ENCODE results near the gene SCTR.

SCTR gene

DNA sequence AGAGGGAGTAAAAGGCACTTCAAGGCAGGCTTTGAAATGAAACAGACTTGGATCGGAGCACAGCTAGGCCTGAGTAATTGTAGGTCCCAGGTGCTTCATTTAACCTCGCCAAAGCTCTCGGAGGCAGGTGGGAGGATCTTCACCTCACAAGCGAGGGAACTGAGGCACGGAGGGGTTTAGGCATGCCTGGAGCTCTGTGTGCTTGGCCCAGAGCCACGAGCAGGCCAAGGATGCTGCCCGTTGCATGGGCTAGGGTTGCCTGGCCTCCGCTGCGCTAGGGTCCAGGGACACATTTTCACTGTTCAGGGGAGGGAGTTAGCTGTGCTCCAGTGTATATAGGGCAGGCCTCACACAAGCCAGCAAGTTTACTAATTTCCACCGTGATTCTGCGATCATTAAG, 81.4 kb downstream of the SCTR start:
- no peak for DNase-seq (ENCODE audit: low spot score)

DNA sequence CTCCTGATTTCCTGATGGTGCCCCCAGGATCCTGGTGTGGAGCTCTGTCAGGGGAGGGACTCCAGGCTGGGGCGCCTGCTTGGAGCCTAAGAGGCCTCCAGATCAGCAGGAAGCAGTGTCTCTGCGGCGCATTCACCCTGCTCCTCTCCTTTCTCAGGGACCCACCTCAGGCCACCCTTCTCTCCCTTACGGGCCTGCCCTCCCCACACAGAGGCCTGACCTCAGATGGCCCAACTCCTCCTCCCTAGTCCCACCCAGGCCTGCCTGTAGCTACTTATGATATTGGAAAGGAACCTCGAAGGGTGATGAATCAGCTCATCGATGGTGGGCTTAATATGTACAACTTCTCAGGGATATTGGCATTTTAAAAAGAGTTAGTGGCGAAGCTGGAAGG, 82.1 kb downstream of the SCTR start:
- DNase-seq (ENCODE audit: low spot score): no peak

DNA sequence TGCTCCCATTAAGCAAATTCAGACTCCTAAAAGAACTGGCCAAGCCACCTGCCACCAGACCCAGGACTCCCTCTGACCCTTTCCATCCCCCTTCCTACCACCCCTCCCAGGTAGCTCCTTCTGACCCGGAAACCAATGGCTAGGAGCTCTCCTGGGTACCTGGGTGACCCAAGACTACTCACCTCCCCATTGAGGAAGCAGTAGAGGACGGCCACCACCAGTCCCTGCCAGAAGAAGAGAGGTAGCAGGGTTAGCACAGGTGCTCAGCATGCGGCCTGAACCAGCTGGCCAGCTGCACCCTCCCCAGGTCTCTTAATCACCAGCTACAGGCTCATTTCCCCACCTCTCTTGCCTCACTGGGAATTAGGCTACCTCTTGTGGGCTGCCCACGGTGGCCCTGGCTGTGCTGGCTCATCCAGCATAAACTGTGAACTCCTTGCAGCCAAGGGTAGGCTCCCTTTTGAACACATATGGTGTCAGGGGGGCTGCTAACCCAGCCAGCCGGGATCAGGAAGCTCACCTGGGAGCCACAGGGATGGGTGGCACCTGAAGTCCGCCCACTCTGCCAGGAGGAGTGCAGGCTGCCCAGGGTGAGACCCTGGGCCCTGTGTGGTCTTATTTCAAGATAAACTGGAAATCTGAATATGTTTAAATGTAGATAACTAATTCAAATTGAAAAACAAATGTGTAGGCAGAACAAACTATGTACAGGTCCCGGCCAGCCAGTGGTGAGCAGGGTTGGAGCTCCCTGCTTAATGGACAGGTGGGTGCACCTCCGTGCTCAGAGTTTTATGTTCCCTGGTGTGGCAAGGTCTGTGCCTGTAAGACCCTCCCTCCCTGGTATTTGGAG, 82.7 kb downstream of the SCTR start:
- no peak for DNase-seq (ENCODE audit: low spot score)

DNA sequence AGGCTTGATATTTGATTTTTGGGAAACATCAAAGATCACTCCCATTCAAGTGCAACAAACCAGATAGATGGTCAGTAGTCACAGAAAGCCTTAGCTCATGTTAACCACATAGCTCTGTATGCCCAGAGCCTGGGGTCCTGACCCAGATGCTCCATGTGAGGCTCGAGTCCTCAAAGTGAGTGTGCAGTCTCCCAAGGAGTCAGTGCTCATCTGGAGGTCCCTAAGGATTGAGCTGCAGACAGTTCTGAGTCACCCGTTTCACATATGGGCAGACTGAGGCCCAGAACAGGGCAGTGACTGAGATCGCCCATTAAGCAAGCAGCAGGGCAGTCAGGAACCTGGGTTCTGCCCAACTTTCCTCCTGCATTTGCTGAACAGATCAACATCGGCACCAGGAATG, 83.4 kb downstream of the SCTR start:
- DNase-seq (ENCODE audit: low spot score): no peak

DNA sequence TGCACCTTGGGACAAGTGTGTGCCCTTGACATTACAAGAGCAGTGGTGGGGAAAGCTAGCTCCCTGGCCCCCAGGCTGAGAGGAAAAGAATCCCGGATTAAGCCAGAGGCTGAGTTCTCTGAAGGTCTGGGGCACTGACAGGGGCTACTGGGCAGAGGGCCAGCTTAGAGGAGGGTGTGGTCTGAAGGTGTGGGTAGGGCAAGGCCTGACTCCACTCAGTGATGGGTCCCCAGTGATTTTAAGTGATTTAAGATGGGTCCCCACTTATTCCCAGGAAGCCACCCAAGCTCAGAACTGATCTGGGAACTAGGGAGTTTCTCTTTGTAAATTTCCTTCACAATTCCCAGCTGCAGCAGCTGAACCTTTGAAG, 83.8 kb downstream of the SCTR start:
- DNase-seq (ENCODE audit: low spot score): no peak

DNA sequence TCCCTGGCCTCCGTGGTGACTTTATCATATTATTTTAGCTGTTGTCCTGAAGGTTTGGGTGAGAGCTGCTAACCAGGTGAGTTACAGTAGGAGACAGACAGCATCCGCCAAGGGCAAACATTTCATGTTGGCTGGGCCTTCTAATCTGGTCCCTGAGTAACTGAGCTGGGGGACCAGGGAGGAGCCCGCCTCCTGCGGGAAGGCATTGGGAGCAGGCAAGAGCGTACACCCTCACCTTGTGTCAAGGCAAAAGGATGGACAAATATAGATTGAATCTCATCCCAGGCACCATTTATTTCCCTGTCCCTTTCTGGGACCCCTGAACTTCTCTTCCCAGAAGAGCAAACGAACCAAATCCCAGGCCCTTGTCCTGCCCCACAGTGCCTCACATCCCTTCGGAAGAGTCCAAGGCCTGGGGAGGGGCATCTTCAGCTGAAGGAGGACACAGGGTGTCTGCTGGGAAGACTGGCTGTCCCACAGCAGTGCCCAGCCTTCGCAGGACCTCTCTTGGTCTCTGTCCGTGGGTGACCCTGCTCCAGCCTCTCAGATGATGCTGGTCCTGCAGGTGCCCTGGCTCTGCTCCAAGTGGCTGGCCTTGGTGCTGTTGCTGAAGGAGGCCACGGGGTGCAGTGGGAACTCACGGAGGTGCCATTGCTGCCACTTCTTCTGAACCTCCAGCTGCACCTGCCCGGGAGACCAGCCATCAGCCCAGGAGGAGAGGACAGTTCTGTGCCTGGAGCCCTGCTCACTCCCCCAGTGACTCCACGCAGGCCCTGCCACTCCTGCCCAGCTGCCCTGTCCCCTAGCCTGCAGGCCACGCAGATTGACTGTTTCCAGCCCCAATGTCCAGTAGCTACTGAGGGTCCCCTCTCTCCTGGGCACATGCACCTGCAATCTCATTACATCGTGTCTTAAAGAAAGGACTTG, 84.4 kb downstream of the SCTR start:
- no peak for DNase-seq (ENCODE audit: low spot score)

DNA sequence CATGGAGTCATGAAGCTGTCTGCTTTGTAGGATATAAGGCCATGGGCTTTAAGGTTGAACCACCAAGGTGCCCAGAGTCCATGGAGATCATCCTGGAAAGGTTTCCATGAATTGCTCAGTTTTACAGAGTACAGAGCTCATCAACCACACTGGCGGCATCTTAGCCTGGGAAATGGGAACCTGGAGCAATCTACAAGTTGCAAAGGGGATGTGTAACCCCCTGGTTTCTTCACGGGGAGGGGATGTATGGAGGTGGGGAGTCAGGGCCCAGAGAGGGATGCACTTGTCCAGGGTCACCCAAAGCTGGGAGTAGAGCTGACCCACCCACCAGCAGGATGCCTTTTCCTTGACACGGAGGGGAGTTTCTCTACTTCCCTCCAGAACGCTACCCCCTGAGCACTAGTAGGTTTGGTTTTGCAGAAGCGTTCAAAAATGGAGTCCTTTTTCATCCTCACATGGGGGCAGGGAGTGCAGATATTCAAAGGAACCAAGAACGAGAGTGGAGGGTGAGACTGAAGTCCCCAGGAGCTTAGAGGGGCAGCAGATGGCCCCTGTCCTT, 85.5 kb downstream of the SCTR start:
- no peak for DNase-seq (ENCODE audit: low spot score)

DNA sequence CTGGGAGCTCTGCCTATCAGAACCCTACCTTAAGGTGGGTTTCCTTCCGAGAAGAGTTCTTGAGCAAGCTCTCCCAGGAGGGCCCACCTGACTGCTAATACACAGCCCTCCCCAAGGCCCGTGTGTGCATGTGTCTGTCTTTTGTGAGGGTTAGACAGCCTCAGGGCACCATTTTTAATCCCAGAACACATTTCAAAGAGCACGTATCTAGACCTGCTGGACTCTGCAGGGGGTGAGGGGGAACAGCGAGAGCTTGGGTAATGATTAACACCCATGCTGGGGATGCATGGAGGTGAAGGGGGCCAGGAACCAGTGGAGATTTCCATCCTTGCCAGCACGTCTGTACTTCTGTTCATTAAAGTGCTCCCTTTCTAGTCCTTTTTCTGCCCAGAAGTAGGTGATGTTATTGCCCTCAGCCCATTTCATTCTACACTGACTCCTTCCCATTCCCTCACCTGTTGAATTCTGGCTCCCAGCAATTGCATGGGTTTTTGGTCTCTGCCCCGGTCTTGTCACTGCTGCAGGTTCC, 86.1 kb downstream of the SCTR start:
- no peak for DNase-seq (ENCODE audit: low spot score)

DNA sequence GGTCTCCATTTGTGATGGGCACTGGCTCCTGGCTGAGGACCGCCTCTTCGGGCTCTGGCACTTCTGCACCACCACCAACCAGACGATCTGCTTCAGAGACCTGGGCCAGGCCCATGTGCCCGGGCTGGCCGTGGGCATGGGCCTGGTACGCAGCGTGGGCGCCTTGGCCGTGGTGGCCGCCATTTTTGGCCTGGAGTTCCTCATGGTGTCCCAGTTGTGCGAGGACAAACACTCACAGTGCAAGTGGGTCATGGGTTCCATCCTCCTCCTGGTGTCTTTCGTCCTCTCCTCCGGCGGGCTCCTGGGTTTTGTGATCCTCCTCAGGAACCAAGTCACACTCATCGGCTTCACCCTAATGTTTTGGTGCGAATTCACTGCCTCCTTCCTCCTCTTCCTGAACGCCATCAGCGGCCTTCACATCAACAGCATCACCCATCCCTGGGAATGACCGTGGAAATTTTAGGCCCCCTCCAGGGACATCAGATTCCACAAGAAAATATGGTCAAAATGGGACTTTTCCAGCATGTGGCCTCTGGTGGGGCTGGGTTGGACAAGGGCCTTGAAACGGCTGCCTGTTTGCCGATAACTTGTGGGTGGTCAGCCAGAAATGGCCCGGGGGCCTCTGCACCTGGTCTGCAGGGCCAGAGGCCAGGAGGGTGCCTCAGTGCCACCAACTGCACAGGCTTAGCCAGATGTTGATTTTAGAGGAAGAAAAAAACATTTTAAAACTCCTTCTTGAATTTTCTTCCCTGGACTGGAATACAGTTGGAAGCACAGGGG, 87.1 kb downstream of the SCTR start:
- DNase-seq (ENCODE audit: low spot score): no peak

DNA sequence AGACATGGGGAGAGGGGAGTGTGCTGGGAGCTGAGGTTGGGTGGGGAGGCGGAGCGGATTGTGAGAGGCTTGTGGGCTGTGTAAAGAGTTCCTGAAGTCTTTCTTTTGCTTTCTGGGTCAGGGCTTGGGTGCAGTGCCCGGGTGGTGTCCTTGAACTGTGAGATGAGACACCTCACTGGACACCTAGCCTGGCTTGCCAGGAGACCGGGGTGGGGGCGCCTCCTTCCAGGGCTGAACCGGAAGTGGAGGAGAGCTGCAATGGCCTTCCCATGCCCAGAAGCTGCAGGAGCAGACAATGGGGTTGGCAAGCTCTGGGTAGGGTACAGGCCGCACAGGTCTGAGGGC, 88.4 kb downstream of the SCTR start:
- no peak for DNase-seq (ENCODE audit: low spot score)

DNA sequence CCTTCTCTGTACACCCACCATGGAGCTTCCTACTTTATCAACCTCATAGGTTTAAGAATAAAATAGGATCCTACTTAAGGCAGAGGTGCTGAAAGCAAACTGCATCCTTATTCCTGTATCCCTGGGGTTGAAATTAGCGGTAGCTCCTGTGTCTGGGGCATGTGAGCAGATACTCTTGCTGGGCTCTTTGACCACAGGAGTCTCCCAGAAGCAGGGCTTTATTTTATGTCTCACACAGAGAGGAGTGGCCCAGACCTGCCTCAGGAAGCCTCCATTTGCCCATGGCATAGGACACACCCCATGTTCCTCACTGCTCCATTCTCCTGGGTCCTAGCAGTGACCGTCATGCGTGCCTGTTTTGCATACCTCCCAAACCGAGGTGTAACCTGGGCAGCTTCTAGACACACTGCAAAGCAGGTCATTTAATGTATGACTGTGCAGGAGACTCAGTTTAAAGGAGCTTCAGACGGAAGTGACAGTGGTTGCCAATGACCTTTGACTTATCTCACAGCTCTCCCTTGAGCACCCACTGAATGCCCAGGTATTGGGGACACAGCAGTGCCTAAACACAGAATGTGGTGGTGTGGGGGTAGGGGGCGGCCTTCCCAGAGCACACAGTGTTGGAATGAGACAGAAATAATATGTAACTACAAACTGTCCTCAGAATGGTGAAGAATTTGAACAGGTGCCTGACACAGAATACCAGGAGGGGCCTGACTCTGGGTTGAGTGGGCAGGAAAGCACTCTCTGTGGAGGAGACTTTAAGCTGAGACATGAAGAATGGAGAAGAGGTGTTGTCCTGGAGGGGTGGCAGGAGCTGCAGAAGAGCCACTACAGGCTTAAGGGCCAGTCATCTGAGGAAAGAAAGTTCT, 89.0 kb downstream of the SCTR start:
- peak; percentile 40 for DNase-seq (ENCODE audit: low spot score)

DNA sequence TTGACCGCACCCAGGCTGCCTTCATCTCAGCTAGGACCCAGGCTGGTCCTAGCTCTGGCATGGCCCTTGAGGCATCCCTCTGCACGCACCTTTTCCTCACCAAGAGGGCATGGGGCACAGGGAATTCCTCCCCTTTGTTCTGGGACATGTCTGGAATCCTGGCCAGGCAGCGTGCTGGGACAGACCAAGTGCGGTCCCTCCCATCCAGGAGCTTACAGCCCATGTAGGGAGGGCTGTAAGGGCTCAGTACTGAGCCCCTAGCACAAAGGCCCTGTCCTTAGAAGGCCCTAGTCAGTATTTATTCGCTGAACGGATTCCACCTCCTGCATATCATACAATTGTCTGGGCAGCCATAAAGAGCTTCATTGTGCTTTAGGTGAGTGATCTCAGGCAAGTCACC, 89.6 kb downstream of the SCTR start:
- DNase-seq (ENCODE audit: low spot score): no peak

DNA sequence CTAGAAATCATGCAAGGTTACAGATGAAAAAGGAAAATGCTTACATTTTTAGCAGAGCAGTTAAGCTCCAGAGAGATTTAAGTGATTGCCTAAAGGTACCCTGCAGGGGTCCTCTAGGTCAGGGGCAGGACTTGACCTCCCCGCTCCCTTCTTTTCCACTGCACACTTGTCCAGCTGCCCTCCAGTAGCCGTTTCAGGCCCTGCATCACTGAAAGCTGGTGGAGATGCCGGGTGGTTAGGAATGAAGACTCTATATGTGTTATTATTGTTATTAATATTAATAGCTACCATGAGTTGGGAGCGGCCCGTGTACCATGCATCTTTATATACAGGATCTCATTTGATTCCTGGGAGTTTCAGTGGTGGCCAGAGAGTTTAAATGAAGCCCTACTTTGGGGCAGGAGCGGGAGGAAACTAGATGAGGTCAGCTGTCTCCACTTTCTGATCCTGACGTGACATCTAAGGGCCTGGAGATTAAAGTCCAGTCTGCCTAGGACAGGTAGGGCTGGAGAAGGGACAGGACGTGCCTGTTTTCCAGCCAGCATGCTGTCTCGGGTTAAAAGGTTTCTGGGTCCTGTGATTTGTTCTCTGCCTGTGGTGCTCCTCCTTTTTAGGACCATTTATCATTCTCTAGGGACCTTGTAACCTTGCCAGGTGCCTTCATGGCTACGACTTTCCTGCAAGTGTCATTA, 90.5 kb downstream of the SCTR start:
- DNase-seq (ENCODE audit: low spot score): no peak

DNA sequence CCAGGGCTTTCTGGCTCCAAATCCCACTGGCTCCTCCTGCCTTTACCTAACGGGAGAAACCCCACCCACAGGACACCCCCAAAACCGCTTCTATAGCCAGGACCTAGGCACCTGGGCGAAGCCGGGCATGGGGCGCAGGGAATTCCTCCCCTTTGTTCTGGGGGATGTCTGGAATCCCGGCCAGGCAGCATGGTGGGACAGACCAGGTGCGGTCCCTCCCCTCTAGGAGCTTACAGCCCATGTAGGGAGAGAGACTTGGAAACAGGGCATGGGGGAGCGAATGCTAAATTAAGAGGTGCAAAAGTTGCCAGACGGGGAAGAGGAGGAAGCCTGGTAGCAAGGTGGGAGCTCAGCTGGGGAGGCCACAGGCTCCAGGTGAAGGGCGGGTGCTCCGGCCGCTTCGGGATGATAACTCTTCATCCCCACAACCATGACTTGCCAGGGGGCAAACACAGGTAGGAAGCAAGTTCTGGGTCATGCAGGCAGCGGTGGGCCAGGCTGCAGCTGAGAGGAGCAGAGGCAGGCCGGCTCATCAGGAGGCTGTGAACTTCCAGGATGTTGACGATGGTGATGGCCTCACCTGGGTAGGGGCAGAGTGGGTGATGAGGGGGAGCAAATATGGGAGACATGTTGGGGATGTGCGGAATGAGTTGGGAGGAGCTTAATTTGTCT, 91.3 kb downstream of the SCTR start:
- DNase-seq (ENCODE audit: low spot score): no peak

DNA sequence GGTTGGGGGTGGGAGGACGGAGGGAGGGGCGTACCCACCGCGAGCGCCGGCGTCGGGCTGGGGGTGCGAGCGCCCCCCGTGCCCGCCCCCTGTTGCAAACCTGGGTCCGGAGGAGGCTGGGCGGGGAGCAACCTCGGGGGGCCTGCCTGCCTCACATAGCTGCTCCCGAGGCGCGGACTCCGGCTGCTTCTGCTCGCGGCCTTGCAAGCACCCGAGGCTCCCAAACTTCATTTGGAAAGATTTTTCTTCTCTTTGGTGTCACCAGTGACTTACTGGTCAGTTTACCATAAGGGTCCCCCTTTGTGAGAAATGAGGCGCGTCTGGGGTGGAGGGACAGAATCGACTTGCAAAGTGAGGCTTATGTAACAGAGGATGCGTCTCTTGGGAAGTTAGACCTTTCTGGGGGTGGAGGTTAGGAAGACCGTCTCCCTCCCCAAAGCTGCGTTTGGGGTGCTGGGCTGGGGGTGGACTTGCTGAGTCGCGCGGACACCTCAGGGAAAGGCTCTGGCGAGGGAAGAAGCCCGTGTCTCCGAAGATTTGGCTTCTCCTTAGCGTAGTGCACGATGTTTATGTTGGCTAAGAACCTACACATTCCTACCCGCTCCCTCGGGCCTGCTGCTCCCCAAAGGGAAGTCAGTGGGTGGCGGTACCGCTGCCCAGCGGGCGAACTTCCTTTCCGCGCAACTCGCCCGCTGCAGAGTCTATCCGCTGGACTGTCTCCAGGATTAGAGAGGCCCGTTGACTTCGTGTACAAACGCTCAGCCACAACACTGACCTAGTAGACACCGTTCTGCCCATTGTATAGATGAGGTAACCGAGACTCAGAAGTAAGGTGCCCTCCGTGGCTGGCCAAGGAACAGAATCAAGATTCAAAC, 92.1 kb downstream of the SCTR start:
- DNase-seq (ENCODE audit: low spot score): no peak

DNA sequence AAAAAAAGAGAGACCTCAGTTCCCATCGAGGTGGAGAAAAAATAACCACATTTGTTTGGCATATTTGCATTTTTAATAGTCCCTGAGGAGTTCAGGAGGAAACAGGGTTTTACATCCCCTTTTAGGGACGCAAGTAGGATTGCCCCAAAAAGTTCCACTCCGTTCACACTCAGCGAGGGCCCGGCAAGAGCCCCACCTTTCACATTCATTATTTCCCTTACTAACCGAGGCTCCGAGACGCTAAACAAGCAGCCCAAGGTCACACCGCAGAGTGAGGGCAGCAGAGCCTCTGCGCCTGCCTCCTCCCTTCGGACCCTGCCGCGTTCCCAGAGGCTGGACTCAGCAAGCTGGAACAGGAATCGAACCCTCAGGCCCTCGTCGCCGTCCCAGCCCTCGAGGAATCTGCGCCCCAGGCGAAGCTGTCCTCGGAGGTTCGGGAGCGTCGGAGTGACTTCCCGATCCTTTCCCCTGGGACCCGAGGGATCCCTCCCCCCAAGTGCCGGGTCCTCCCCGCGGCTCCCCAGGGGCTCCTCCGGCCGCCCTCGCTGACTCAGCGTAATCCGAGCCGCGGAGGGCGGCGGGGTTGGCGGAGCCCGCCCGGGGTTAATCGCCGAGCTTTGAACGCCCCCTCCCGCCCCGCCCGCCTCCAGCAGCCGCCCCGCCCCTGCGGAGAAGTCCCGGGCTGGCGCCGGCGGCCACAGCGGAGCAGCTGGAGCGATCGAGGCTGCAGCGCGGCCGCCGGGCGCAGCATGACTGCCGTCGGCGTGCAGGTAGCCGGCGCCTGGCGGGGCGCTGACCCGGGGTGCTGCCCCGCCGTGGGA, 92.9 kb downstream of the SCTR start, which contains the start of gene TMEM37:
TSS of gene TMEM37 (plus strand) at position 700 of the 821 bp plus-strand sequence. CDS start at position 750, 50 bp downstream.
- peak; percentile 56 for DNase-seq (ENCODE audit: low spot score)

DNA sequence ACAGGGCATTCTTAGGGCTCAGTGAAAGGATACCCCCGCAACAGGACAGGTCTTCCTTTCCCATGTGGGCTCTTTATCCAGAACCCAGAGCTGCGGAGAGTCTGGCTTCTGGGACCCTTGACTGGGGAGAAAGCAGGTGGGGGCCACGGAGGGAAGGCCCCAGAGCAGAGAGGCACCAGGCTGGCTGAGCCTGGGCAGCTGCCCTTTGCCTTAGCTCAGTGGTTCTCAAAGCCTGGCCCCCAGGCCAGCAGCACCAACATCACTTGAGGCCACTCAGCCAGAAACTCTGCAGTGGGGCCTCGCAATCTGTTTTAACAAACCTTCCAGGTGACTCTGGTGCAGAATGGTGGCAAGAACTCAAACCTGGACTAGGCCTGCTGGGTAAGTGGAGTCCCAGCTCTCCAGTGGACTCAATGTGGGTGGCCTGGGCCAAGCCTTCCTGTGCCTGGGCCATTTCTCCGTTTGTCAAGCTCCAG, 94.2 kb downstream of the SCTR start:
- DNase-seq (ENCODE audit: low spot score): no peak
